ENCODE measurements around the gene PUM1. TPM values are rescaled to one million over a fixed set of nuclear protein-coding genes. Genes with fewer than 3 reads are reported as not detected.
"Not testable (repeated sequence)": the region's sequence is repeated elsewhere in the genome, so short reads cannot be mapped to it uniquely, and the experiment has no call there.

The PUM1 gene
- total and polyA plus RNA-seq, 4 donors, result 18.1 to 49.2 (median 30.2) TPM

DNA sequence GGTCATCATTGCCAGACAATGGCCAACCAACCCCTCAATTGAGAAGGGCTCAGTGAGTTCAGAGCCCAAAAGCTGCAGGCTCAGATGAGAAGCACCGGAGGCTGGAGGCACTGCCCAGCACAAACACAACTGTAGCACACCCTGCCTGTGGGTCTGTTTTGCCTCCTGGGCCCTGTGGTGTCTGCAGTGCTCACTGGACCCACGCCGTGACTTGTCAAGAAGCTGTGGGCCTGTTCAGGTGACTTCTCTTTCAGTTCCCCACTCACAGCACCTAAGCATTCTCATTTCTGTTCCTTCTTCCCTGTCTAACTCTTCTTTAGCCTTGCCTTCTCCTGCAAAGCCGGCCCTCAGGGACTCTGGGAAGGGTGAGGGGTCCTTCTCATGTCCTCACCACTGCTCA, 129.8 kb downstream of the PUM1 start:
- not testable (repeated sequence) for H3K4me3 ChIP-seq (ENCODE audit: low read depth in 1 of 3, low read length in 3 of 3); H3K9ac ChIP-seq (ENCODE audit: low read depth in 1 of 2, low read length in 2 of 2); DNase-seq (ENCODE audit: low spot score); H3K27ac ChIP-seq (ENCODE audit: low read depth in 1 of 2, low read length in 2 of 2); H3K27me3 ChIP-seq (ENCODE audit: control insufficient read depth in 4 of 4, insufficient read depth in 4 of 4, low read length in 3 of 4); H3K9me3 ChIP-seq (ENCODE audit: control insufficient read depth in 4 of 4, low read length in 3 of 4); H3K4me1 ChIP-seq (ENCODE audit: control insufficient read depth in 4 of 4, insufficient read depth in 4 of 4, low read length in 3 of 4)
- peaks cover 7 to 57% (median 41%) of the 10 kb centered on the region in 4 donors for H3K36me3 ChIP-seq (ENCODE audit: control insufficient read depth in 4 of 4, insufficient read depth in 3 of 4, low read depth in 1 of 4, low read length in 3 of 4)
- no CpG with 5 or more reads among the region's 4 CpGs for WGBS

DNA sequence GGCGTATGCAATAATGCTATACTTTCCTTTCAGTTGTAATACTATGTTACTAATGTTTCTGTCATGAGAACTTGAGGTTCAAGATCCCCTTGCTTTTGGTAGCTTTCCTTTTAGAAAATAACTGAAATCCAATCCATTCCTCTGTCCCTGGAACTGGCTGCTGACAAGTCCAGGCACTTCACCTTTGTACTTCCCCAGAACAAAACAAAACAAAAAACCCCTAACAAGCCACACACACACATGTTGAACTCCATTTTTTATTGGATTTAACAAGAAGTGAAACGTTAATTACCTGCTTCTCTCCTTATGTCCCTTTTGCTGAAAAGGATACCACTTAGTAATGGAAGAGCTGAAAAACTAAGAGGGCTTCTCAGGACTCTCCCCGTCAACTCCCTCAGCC, 130.9 kb downstream of the PUM1 start:
- Histone ChIP-seq H3K4me1 (ENCODE audit: control insufficient read depth in 4 of 4, insufficient read depth in 4 of 4, low read length in 3 of 4) (no peaks in the 10 kb centered on the region), H3K27ac (ENCODE audit: low read depth in 1 of 2, low read length in 2 of 2) (no peak overlapping the region), H3K27me3 (ENCODE audit: control insufficient read depth in 4 of 4, insufficient read depth in 4 of 4, low read length in 3 of 4) (no peaks in the 10 kb centered on the region), H3K36me3 (ENCODE audit: control insufficient read depth in 4 of 4, insufficient read depth in 3 of 4, low read depth in 1 of 4, low read length in 3 of 4) (peaks cover 3 to 48% (median 35%) of the 10 kb centered on the region in 4 donors), H3K4me3 (ENCODE audit: low read depth in 1 of 3, low read length in 3 of 3) (no peak overlapping the region), H3K9ac (ENCODE audit: low read depth in 1 of 2, low read length in 2 of 2) (no peak overlapping the region), H3K9me3 (ENCODE audit: control insufficient read depth in 4 of 4, low read length in 3 of 4) (no peaks in the 10 kb centered on the region)
- WGBS, result 74% methylated on average over 3 of the region's 3 CpGs
- no peak for TF ChIP-seq EGR1 (IDR thresholded peaks at IDR 0.05; ENCODE audit: low read depth in 2 of 2)
- TF ChIP-seq RXRA (IDR thresholded peaks at IDR 0.05), result no peak
- TF ChIP-seq, protein P1, sequence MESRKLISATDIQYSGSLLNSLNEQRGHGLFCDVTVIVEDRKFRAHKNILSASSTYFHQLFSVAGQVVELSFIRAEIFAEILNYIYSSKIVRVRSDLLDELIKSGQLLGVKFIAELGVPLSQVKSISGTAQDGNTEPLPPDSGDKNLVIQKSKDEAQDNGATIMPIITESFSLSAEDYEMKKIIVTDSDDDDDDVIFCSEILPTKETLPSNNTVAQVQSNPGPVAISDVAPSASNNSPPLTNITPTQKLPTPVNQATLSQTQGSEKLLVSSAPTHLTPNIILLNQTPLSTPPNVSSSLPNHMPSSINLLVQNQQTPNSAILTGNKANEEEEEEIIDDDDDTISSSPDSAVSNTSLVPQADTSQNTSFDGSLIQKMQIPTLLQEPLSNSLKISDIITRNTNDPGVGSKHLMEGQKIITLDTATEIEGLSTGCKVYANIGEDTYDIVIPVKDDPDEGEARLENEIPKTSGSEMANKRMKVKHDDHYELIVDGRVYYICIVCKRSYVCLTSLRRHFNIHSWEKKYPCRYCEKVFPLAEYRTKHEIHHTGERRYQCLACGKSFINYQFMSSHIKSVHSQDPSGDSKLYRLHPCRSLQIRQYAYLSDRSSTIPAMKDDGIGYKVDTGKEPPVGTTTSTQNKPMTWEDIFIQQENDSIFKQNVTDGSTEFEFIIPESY (IDR thresholded peaks at IDR 0.05), result no peak
- peak in 1 of 2 donors; percentile 30 for TF ChIP-seq HNF4A (conservative IDR thresholded peaks at IDR 0.05)
- TF ChIP-seq HNF4G (IDR thresholded peaks at IDR 0.05), result no peak
- no peak for DNase-seq (ENCODE audit: low spot score)

DNA sequence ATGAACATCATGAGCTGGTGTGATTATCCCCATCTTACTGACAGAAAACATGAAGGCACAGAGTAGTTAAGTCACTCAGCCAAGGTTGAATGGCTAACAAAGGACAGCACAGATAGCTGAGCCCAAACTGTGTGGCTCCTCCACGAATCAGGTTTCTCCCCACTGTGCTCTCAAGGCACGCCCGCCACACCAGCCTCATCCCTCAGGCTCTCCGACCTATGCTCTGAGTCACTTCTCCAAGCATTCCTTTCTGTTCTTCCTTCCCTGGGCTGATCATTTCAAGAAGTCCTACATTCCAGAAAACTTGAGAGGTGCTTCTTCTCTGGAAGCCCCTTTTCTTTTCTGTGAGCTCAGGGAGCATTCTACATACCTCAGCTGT, 131.7 kb downstream of the PUM1 start:
- H3K9ac ChIP-seq (ENCODE audit: low read depth in 1 of 2, low read length in 2 of 2), result no peak overlapping the region
- no peaks in the 10 kb centered on the region for H3K9me3 ChIP-seq (ENCODE audit: control insufficient read depth in 4 of 4, low read length in 3 of 4)

More for the DNA sequence above, 131.7 kb downstream of the PUM1 start:
- Histone ChIP-seq H3K36me3 (ENCODE audit: control insufficient read depth in 4 of 4, insufficient read depth in 3 of 4, low read depth in 1 of 4, low read length in 3 of 4) (peaks cover 2 to 41% (median 30%) of the 10 kb centered on the region in 4 donors), H3K27me3 (ENCODE audit: control insufficient read depth in 4 of 4, insufficient read depth in 4 of 4, low read length in 3 of 4) (no peaks in the 10 kb centered on the region), H3K27ac (ENCODE audit: low read depth in 1 of 2, low read length in 2 of 2) (no peak overlapping the region), H3K4me3 (ENCODE audit: low read depth in 1 of 3, low read length in 3 of 3) (no peak overlapping the region), H3K4me1 (ENCODE audit: control insufficient read depth in 4 of 4, insufficient read depth in 4 of 4, low read length in 3 of 4) (peaks cover 0 to 3% (median 0%) of the 10 kb centered on the region in 4 donors)
- TF ChIP-seq FOXA1 (IDR thresholded peaks at IDR 0.05) (no peak), HNF4G (IDR thresholded peaks at IDR 0.05) (no peak), RAD21 (IDR thresholded peaks at IDR 0.05) (no peak), JUND (IDR thresholded peaks at IDR 0.05) (no peak), HNF4A (conservative IDR thresholded peaks at IDR 0.05) (no peak), GABPA (IDR thresholded peaks at IDR 0.05 in 1 of 2, conservative IDR thresholded peaks at IDR 0.05 in 1 of 2) (no peak), FOXA2 (IDR thresholded peaks at IDR 0.05) (no peak), TAF1 (conservative IDR thresholded peaks at IDR 0.05) (no peak), EGR1 (IDR thresholded peaks at IDR 0.05; ENCODE audit: low read depth in 2 of 2) (no peak), NR2F2 (IDR thresholded peaks at IDR 0.05) (no peak), RXRA (IDR thresholded peaks at IDR 0.05) (no peak)
- TF ChIP-seq, protein P2, sequence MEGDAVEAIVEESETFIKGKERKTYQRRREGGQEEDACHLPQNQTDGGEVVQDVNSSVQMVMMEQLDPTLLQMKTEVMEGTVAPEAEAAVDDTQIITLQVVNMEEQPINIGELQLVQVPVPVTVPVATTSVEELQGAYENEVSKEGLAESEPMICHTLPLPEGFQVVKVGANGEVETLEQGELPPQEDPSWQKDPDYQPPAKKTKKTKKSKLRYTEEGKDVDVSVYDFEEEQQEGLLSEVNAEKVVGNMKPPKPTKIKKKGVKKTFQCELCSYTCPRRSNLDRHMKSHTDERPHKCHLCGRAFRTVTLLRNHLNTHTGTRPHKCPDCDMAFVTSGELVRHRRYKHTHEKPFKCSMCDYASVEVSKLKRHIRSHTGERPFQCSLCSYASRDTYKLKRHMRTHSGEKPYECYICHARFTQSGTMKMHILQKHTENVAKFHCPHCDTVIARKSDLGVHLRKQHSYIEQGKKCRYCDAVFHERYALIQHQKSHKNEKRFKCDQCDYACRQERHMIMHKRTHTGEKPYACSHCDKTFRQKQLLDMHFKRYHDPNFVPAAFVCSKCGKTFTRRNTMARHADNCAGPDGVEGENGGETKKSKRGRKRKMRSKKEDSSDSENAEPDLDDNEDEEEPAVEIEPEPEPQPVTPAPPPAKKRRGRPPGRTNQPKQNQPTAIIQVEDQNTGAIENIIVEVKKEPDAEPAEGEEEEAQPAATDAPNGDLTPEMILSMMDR (IDR thresholded peaks at IDR 0.05; ENCODE audit: low read depth, low read length, missing input control), result no peak
- TF ChIP-seq, protein P3, sequence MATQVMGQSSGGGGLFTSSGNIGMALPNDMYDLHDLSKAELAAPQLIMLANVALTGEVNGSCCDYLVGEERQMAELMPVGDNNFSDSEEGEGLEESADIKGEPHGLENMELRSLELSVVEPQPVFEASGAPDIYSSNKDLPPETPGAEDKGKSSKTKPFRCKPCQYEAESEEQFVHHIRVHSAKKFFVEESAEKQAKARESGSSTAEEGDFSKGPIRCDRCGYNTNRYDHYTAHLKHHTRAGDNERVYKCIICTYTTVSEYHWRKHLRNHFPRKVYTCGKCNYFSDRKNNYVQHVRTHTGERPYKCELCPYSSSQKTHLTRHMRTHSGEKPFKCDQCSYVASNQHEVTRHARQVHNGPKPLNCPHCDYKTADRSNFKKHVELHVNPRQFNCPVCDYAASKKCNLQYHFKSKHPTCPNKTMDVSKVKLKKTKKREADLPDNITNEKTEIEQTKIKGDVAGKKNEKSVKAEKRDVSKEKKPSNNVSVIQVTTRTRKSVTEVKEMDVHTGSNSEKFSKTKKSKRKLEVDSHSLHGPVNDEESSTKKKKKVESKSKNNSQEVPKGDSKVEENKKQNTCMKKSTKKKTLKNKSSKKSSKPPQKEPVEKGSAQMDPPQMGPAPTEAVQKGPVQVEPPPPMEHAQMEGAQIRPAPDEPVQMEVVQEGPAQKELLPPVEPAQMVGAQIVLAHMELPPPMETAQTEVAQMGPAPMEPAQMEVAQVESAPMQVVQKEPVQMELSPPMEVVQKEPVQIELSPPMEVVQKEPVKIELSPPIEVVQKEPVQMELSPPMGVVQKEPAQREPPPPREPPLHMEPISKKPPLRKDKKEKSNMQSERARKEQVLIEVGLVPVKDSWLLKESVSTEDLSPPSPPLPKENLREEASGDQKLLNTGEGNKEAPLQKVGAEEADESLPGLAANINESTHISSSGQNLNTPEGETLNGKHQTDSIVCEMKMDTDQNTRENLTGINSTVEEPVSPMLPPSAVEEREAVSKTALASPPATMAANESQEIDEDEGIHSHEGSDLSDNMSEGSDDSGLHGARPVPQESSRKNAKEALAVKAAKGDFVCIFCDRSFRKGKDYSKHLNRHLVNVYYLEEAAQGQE (IDR thresholded peaks at IDR 0.05), result no peak
- TF ChIP-seq, protein P4, sequence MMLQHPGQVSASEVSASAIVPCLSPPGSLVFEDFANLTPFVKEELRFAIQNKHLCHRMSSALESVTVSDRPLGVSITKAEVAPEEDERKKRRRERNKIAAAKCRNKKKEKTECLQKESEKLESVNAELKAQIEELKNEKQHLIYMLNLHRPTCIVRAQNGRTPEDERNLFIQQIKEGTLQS (IDR thresholded peaks at IDR 0.05), result no peak
- DNase-seq (ENCODE audit: low spot score), result no peak
- 90% methylated on average over 4 of the region's 4 CpGs for WGBS
